PC-9 (cell line): ENCODE data around the gene SNAP47.

Experiments
- EZH2 ChIP-seq: fragments of 200-600 bp; sonication (generic); IDR thresholded peaks from 2 replicates; pipeline ENCODE4 v1.8.0; 2017; ENCODE audit warnings: antibody characterized with exemption, low read depth
- TF ChIP-seq, protein P1 (sequence below): fragments of 200-600 bp; sonication (generic); conservative IDR thresholded peaks from 2 replicates; pipeline ENCODE4 v1.6.1; 2017; ENCODE audit warnings: mixed run types, antibody characterized with exemption, mild to moderate bottlenecking, moderate library complexity

DNA sequence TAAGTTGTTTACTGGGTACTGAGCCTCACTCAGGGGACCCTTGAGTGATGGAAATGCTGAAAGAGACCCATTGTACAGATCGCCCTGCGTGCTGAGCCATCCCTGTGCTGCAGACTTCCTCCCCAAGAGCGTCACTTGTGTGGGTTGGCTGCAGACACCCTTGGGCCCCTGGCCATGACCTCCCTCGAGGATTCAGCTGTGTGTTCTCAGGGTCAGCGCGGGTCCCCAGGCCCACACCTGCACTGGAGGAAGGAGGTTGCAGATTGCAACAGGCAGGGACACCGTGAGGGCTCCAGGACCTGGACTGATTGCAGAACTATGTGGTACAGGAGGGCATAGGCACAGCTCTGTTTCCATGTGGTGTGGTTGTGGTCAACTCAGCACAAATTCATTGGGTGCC lies 4.4 kb downstream of the SNAP47 start:
- TF ChIP-seq, protein P1, sequence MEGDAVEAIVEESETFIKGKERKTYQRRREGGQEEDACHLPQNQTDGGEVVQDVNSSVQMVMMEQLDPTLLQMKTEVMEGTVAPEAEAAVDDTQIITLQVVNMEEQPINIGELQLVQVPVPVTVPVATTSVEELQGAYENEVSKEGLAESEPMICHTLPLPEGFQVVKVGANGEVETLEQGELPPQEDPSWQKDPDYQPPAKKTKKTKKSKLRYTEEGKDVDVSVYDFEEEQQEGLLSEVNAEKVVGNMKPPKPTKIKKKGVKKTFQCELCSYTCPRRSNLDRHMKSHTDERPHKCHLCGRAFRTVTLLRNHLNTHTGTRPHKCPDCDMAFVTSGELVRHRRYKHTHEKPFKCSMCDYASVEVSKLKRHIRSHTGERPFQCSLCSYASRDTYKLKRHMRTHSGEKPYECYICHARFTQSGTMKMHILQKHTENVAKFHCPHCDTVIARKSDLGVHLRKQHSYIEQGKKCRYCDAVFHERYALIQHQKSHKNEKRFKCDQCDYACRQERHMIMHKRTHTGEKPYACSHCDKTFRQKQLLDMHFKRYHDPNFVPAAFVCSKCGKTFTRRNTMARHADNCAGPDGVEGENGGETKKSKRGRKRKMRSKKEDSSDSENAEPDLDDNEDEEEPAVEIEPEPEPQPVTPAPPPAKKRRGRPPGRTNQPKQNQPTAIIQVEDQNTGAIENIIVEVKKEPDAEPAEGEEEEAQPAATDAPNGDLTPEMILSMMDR = no peak
- TF ChIP-seq EZH2 = no peak
